HUES48 (cell line): ENCODE results near the gene INTS11.

Experiments used
- H3K27ac ChIP-seq: one replicate; pipeline ENCODE4 v1.7.0; 2013; ENCODE audit warnings: low read depth, low read length, inconsistent platforms
- H3K27me3 ChIP-seq: 2 replicates; pipeline ENCODE4 v1.6.1; 2013; ENCODE audit warnings: mild to moderate bottlenecking, low read length; ENCODE audit not compliant: control insufficient read depth, insufficient read depth
- H3K36me3 ChIP-seq: 2 replicates; pipeline ENCODE4 v1.6.1; 2013; ENCODE audit warnings: low read length; ENCODE audit not compliant: control insufficient read depth, insufficient read depth
- H3K4me1 ChIP-seq: 2 replicates; pipeline ENCODE4 v1.6.1; 2013; ENCODE audit warnings: mild to moderate bottlenecking, low read length; ENCODE audit not compliant: control insufficient read depth, insufficient read depth
- H3K4me3 ChIP-seq: 2 replicates; pipeline ENCODE4 v1.5.1; 2013; ENCODE audit warnings: mild to moderate bottlenecking, low read depth, low read length
- H3K9ac ChIP-seq: 2 replicates; pipeline ENCODE4 v1.6.1; 2013; ENCODE audit warnings: mild to moderate bottlenecking, low read depth, low read length, moderate library complexity
- H3K9me3 ChIP-seq: 2 replicates; pipeline ENCODE4 v1.6.1; 2013; ENCODE audit warnings: low read length; ENCODE audit not compliant: control insufficient read depth, insufficient read depth

Gene INTS11

GRCh38 chr1:1274931-1275431 is 49.5 kb downstream of the INTS11 start:
- Histone ChIP-seq H3K36me3 (peaks cover 7% of the 10 kb centered on the region; the same call in 1 of the 2 replicates), H3K4me3 (no peak overlapping the region), H3K9me3 (no peaks in the 10 kb centered on the region), H3K4me1 (no peaks in the 10 kb centered on the region), H3K27ac (no peak overlapping the region), H3K27me3 (no peaks in the 10 kb centered on the region; the same call in 1 of the 2 replicates), H3K9ac (no peak overlapping the region)

- Histone ChIP-seq H3K27me3 (no peaks in the 10 kb centered on the region; the same call in 1 of the 2 replicates), H3K9me3 (no peaks in the 10 kb centered on the region), H3K4me1 (no peaks in the 10 kb centered on the region), H3K27ac (no peak overlapping the region), H3K36me3 (peaks cover 7% of the 10 kb centered on the region; the same call in 1 of the 2 replicates), H3K4me3 (peak overlapping the region; percentile 73), H3K9ac (no peak overlapping the region)
These were observed 50.0 kb downstream of the INTS11 start for GRCh38 chr1:1274299-1274930.

- Histone ChIP-seq H3K4me3 (peak within 1 kb of the TSS; percentile 73), H3K27ac (peak within 1 kb of the TSS; percentile 77), H3K9ac (peak within 1 kb of the TSS; percentile 85), H3K27me3 (no peaks in the 10 kb centered on the region; the same call in 1 of the 2 replicates), H3K4me1 (no peaks in the 10 kb centered on the region), H3K36me3 (peaks cover 7% of the 10 kb centered on the region; the same call in 1 of the 2 replicates), H3K9me3 (no peaks in the 10 kb centered on the region)
These were observed 50.8 kb downstream of the INTS11 start, which contains the start of gene UBE2J2 for GRCh38 chr1:1273512-1274298. Gene UBE2J2 (minus strand): TSS chr1:1273854. CDS start chr1:1267992, 5,862 bp downstream.

- Histone ChIP-seq H3K4me1 (no peaks in the 10 kb centered on the region), H3K9me3 (no peaks in the 10 kb centered on the region), H3K4me3 (peak overlapping the region; percentile 73), H3K27me3 (no peaks in the 10 kb centered on the region; the same call in 1 of the 2 replicates), H3K9ac (peak overlapping the region; percentile 85), H3K27ac (peak overlapping the region; percentile 77), H3K36me3 (peaks cover 8% of the 10 kb centered on the region)
These were observed 51.3 kb downstream of the INTS11 start for GRCh38 chr1:1273209-1273511.

DNA sequence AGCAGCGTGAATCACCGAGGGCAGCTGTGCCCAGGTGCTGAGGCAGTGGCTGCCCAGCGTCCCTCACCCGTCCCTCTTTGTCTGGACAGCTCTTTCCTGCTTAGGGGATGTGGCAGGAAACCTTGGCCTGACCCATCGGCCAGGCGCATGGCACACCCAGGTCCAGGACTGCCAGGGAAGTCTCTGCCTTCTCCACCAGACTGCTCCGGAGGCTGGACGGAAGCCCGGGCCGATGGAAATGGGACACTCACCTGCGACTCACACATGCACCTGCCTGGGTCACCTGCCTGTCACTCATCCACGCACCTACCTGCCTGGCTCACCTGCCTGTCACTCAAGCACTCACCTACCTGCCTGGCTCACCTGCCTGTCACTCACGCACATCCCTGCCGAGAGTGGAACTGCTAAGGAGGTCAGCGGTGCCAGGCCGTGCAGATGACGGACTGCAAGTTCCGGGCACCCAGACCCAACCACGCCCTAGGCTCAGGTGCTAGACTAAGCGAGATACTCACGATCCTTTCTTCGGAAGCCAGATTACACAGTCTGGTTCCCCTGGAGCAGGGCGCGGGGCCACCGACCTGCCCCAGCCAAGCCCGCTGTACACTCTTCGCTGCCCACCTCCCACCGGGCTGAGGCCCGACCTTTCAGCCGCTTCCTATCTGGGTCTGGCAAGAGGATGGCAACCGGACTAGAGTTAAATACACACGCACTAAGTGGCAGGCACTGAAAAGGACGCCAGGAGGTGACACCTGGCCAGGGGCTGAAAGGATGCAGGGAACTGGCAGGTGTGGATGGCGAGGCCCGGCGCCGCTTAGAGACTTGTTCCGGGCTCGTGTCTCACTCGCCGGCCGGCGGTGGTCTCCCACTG is 51.9 kb downstream of the INTS11 start:
- peak overlapping the region; percentile 77 for H3K27ac ChIP-seq
- H3K9ac ChIP-seq = peak overlapping the region; percentile 85
- peaks cover 13% of the 10 kb centered on the region for H3K36me3 ChIP-seq

DNA sequence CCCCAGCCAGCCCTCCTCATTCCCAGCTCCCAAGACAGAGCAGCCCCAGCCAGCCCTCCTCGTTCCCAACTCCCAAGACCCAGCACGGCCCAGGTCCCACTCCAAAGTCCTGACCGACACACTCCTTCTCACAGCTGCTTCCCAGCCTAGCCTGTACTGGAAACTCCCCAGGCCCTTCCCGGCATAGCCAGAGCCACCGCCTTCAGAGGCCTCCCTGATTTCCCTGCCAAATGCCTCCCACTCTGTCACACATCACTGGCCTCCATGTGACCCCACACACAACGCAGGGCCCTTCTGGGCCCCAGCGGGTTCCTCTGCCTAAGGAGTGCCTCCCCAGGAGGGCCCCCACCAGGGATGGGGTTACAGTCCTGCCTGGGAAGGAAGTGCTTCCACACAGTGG is 53.6 kb downstream of the INTS11 start:
- Histone ChIP-seq H3K9ac (no peak overlapping the region), H3K4me1 (no peaks in the 10 kb centered on the region), H3K27ac (no peak overlapping the region), H3K9me3 (no peaks in the 10 kb centered on the region), H3K36me3 (peaks cover 24% of the 10 kb centered on the region), H3K4me3 (no peak overlapping the region), H3K27me3 (no peaks in the 10 kb centered on the region; the same call in 1 of the 2 replicates)

More for the DNA sequence above, 51.9 kb downstream of the INTS11 start:
- Histone ChIP-seq H3K9me3 (no peaks in the 10 kb centered on the region), H3K4me3 (peak overlapping the region; percentile 73), H3K27me3 (no peaks in the 10 kb centered on the region; the same call in 1 of the 2 replicates), H3K4me1 (no peaks in the 10 kb centered on the region)

GRCh38 chr1:1268284-1268682 is 56.2 kb downstream of the INTS11 start:
- no peak overlapping the region for H3K9ac ChIP-seq
- no peak overlapping the region for H3K27ac ChIP-seq
- no peaks in the 10 kb centered on the region for H3K27me3 ChIP-seq
- H3K4me1 ChIP-seq = no peaks in the 10 kb centered on the region
- H3K9me3 ChIP-seq = no peaks in the 10 kb centered on the region
- H3K4me3 ChIP-seq = no peak overlapping the region
- H3K36me3 ChIP-seq = peaks cover 48% of the 10 kb centered on the region

DNA sequence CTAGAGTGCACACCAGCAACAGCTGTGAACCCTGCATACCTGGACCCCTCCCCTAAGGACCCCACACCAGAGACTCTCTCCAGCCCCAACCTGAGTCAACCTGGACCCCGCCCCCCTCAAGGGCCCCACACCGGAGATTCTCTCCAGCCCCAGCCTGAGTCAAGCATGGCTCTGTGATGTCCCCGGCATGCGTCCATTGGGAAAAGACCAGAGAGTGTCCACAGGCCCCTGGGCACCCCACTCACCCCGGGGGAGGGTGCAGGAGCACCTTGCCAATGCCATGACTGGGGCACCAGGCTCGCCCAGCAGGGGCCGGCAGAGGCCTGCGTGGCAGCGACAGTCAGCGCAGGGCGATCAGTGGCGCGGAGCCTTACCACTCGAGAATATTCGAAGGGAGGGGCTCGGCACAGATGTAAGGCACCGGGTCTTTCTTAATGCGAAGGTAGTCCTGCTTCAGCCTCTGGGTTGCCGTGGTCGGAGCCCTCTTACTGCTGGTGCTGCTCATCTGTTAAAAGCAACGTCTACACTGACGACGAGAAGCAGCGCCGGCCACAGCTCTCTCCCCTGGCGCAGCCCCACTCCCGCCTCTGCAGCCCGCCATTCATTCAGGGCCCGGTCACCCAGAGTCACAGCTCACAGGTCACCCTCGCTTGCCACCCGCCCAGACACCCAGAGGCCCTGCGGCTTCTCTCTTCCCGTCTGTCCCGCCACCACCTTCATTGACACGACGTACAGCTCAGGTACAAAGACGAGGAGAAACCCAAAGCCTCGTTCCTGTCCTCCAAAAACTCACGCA is 56.8 kb downstream of the INTS11 start:
- H3K27me3 ChIP-seq = no peaks in the 10 kb centered on the region
- no peaks in the 10 kb centered on the region for H3K9me3 ChIP-seq
- no peak overlapping the region for H3K4me3 ChIP-seq
- peaks cover 54% of the 10 kb centered on the region for H3K36me3 ChIP-seq
- no peaks in the 10 kb centered on the region for H3K4me1 ChIP-seq
- H3K27ac ChIP-seq = no peak overlapping the region
- no peak overlapping the region for H3K9ac ChIP-seq

DNA sequence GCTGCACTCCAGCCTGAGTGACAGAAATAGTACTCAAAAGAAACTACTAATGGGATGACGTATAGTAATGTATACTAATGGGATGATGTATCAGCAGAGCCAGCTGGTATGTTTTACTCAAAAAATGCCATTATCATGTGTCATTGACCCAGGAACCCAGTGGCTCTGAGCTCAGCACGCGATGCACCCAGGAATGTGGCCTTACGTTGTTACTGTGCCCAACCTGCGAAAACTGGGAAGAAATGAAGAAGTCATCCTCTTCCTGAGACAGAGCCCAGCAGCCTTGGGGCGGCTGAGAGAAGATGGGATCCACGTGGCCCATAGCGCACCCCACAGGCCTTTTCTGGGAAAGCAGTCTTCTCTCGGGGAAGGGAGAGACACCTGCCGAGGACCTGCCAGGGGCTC is 59.6 kb downstream of the INTS11 start:
- Histone ChIP-seq H3K9ac (no peak overlapping the region), H3K4me3 (no peak overlapping the region), H3K4me1 (no peaks in the 10 kb centered on the region), H3K9me3 (no peaks in the 10 kb centered on the region), H3K27me3 (no peaks in the 10 kb centered on the region), H3K36me3 (peaks cover 66% of the 10 kb centered on the region), H3K27ac (no peak overlapping the region)

GRCh38 chr1:1264026-1264425 is 60.4 kb downstream of the INTS11 start:
- Histone ChIP-seq H3K4me3 (no peak overlapping the region), H3K9me3 (no peaks in the 10 kb centered on the region), H3K36me3 (peaks cover 73% of the 10 kb centered on the region), H3K27me3 (no peaks in the 10 kb centered on the region), H3K4me1 (no peaks in the 10 kb centered on the region), H3K27ac (no peak overlapping the region), H3K9ac (no peak overlapping the region)
